NCI-H2227 (cell line): ENCODE results near the gene MAP3K5.
A peak's percentile ranks its signal among the peaks of the same experiment; 100 is the strongest.
"Not testable (repeated sequence)": the region's sequence is repeated elsewhere in the genome, so short reads cannot be mapped to it uniquely, and the experiment has no call there.

Experiments
- DNase-seq: peaks from one replicate; lab custom pipeline; 2025; ENCODE audit not compliant: unreplicated experiment; lab: John Stamatoyannopoulos, UW

Gene MAP3K5

DNA sequence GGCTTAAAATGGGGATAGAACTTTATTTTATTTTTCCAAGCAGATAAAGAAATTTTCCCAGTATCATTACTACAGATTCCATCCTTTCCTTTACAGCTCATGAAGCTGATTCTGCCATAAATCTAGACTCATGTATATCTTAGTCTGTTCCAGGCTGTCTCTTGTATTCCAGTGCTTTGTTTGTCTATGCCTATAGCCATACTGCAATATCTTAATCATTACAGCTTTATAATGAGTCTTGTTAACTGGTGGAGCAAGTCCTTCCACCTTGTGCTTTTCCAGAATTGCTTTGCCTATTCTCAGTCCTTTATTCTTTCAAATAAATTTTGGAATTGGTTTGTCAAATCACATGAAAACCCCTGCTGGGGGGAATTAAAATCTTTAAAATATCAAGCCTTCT is 99.2 kb downstream of the MAP3K5 start:
- no peak for DNase-seq

DNA sequence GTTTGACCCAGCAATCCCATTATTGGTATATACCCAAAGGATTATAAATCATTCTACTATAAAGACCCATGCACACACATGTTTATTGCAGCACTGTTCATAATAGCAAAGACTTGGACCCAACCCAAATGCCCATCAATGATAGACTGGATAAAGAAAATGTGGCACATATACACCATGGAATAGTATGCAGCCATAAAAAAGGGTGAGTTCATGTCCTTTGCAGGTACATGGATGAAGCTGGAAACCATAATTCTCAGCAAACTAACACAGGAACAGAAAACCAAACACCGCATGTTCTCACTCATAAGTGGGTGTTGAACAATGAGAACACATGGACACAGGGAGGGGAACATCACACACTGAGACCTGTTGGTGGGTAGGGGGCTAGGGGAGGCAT is 104.4 kb downstream of the MAP3K5 start:
- DNase-seq, result not testable (repeated sequence)

DNA sequence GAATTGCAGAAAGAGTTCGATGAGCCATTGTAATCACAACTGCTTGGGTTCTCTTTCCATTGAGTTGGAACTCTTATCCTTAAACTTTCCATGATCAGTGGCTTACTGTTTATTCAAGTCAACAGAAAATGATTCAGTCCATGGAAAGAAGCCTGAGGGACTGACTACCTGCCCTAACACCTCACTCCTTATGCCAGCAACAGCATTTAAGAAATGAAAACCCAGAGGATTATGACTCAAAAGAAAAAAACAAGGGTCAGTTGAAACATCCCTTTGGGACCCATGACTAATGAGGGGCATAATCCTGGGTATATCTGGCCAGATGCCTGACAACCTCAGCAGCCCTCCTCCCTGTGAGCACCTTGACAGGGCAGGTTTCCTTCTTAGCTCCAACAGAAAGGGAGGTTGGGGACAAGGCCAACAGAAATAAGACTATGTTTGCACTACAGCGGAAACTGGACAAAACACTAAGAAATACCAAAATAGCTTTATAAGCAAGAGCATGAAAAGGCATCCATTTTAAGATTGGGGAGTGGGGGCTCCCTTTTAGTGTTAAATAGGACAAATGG is 106.7 kb downstream of the MAP3K5 start:
- no peak for DNase-seq

- DNase-seq, result no peak
Measured at GRCh38 chr6:136684466-136684865, 107.8 kb downstream of the MAP3K5 start.

GRCh38 chr6:136683209-136683941 is 108.9 kb downstream of the MAP3K5 start:
- no peak for DNase-seq

DNA sequence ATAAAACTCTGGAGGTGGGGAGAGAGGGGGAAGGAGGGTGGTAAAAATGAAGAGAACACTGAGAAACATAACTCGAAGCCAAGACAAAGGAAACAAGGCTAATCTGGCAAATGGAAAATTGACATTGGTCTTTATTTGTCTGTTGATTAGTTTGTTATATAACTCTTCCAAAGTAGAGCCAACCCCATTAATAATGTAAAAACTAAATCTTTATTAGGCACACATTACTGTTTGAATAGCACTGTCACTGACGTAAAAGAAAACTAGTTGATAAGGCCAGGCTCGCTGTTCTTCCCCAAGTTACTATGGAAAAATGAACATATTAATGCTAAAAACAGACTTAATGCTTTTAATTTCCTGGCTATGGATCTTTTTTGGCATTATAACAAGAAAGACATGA is 110.0 kb downstream of the MAP3K5 start:
- DNase-seq, result no peak

DNA sequence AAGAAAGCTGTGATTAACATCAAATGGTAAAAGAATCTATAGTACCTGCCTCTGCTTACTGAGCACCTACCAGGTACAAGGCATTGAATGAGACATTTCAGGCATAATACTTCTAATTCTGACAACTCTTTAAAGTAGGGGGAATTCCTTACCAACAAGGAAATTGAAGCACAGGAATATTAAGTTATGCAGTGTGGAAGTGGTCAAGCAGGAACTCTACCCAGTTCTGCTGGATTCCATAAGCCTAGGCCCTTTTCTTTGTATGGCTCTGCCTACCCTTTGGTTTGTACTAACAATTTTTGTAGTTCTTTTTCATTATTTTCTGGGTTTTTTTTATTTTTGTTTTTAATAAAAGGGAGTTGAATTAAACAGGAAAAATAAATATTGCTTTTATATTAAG is 114.5 kb downstream of the MAP3K5 start:
- no peak for DNase-seq

DNA sequence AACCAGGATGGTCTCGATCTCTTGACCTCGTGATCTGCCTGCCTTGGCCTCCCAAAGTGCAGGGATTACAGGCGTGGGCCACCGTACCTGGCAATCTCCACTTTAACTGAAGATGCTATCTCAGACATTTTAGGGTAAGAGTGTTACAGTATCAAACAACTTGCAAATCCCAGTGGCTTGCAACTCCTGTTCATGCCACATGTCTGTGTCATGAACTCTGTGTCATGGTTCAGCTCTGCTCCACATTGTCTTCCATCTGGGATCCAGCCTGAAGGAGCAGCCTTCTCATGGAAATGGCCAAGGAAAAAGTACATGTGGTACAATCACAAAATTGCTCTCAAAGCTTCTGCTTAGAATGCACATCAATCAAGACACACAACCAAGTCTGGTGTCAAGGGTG is 114.9 kb downstream of the MAP3K5 start:
- DNase-seq, result no peak

DNA sequence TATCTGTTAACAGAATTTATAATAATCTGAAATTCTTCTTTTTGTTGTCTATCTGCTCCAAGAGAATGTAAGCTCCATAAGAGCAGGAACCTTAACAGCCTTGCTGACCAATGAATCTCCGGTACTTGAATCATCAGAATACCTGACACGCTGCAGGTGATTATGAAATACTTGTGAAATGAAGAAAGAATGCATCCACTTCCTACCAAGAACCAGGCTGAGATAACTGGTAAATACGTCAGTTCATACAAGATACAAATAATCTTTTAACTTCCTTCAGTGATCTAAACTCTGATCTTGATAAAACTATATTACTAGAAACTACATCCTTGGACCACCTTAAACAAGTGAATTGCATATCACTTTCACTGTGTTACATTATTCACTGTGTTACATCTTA is 116.2 kb downstream of the MAP3K5 start:
- DNase-seq, result no peak

DNA sequence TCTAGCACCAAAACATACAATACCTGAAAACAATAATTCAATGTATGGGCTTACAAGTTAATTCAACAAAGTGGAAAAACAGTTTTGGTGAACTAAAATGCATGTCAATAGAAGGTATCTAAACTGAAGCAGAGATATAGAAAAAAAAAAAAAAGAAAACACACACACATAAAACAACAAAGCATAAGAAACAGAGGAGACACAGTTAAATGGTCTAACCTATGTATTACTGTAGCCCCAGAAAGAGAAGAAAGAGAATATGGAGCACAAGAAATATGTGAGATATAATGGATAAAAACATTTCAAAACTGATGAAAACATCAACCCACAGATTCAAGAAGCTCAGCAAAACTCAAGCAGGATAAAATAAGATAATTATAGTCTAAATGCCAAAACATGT is 118.7 kb downstream of the MAP3K5 start:
- DNase-seq, result no peak

DNA sequence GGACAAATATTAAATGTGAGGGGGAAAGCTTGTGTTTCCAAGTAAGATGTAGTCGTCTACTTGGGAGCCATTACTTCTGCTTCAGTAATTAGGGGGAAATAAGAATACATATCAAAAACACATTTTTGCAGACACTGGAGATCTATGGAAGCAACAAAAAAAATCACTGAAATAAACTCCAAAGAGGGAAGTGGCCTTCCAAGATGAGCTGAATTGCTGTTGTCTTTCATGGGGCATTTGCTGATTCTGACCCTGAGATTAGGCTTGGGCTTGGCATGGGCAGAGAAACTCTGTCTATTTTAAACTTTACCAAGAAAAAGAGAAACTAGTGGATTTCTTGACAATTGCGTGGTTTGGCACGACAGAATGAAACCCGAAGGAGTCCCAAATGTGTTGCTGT is 120.1 kb downstream of the MAP3K5 start:
- DNase-seq, result no peak

- DNase-seq, result no peak
Measured at GRCh38 chr6:136669299-136669699, 123.0 kb downstream of the MAP3K5 start.

GRCh38 chr6:136668571-136668970 is 123.7 kb downstream of the MAP3K5 start:
- no peak for DNase-seq

DNA sequence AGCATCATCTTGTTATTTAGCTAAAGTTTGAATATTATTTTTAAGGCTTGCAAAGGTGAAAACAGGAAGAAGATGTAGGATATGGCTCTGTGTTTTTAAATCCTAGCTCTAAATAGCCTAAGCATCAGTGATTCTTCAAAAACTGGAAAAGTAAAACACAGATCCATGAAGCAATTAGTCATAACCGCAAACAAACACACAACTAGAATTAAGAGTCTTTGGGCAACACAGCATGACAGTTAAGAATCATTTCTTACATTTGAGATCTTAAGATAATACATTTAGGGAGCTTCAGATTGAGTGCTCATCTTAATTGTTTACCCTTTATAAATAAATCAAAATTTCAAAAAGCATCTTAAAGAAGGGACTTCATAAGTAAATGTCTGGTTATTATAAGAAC is 126.2 kb downstream of the MAP3K5 start:
- no peak for DNase-seq

GRCh38 chr6:136662347-136663237 is 129.7 kb downstream of the MAP3K5 start:
- no peak for DNase-seq

DNA sequence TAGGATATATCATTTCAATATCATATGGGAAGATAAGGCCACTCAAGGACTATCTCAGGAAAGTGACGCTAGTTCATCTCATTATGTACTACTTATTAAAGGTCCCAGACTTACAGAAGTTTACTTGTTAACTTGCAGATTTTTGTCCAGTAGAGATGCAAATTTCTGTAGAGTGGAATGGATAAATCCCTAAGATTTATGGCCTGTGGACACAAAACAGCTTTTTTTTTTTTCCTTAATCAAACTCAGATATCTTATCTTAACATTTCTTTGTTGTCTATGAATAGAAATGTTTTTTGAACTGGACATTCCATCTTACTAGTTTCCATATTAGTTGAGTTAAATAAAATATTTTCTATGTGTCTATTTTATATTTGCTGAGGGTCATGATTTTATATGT is 131.6 kb downstream of the MAP3K5 start:
- DNase-seq, result no peak

DNA sequence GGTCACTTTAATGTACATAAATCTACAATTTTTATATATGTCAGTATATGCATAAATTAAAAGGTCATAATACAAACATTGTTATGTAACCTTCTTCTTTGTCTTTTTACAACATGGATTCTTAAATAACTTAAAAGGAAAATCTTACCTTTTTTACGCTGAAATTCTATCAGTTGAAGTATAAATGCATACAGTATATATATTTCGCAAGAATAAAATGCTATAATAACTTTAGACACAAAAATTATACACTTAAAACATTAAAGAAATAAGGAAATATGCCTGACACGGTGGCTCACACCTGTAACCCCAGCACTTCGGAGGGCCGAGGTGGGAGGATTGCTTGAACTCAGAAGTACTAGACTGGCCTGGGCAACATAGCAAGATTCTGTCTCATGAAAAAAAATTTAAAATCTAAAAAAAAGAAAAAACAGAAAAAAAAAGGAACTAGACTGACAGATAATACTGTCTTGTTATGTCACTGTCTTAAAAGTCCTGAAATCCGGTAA is 132.2 kb downstream of the MAP3K5 start:
- no peak for DNase-seq

- no peak for DNase-seq
Measured at GRCh38 chr6:136658711-136659110, 133.6 kb downstream of the MAP3K5 start.

DNA sequence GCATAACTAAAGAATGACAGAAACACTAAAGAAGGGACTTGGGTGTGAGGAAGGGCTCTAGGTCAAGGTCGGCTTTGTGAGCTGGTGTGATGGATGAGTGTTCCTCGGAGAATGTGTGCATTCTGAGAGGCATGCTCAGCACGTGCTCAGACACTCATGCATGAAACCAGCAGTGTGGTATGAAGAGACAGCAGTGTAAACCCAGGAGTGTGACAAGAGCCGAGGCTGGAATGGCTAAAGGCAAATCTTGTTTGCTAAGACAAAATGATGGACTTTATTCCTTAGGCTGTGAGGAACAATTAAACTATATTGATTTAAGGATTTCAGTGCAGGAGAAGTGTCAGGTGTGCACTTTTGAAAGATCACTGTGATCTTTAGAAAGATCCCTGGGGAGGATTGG is 134.6 kb downstream of the MAP3K5 start:
- DNase-seq, result no peak

DNA sequence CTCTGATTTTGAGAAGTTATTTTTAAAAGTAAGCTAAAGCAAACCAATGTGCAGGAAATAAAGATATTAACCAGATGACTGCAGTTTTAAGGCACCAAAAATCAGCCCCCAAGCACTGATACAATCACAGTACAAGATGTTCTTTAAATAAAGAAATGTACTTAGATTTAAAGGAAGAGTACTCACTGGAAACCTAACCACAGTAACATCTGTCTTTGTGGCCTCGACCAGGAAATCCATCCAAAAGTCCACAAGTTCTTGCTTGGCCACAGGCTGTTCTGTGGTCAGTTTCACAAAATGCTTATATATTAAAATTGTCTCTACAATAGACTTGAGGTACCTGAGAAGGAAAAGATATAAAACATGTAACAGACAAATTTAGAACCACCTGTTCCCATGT is 136.2 kb downstream of the MAP3K5 start:
- DNase-seq, result no peak

GRCh38 chr6:136655239-136656014 is 136.8 kb downstream of the MAP3K5 start:
- DNase-seq, result peak; percentile 44
